Endothelial cell of umbilical vein (primary cell): ENCODE measurements around the gene FAM149B1. TPM values are rescaled to one million over a fixed set of nuclear protein-coding genes. Genes with fewer than 3 reads are reported as not detected.
"Not testable (repeated sequence)": the region's sequence is repeated elsewhere in the genome, so short reads cannot be mapped to it uniquely, and the experiment has no call there.

Experiments used
- BruUV-seq: library from RNA; stranded (reverse); fragments of 400-500 nt; replicated peaks from 2 replicates; lab custom pipeline; 2021; lab: Mats Ljungman, UMichigan
- CTCF ChIA-PET: fragments of 300-600, 350-600 bp; sonication (Branson Sonifier 250); formaldehyde crosslinking; loops from one replicate; lab custom pipeline; 2021; ENCODE audit warnings: antibody characterized with exemption, inconsistent platforms; lab: Charles Lee
- POLR2A ChIA-PET: fragments of 300-600, 350-600 bp; sonication (Branson Sonifier 250); formaldehyde crosslinking; loops from one replicate; lab custom pipeline; 2021; ENCODE audit warnings: antibody characterized with exemption, inconsistent platforms; lab: Charles Lee
- DNase-seq: peaks from one replicate; pipeline ENCODE4 v3.0.0-alpha.2; 2011; ENCODE audit warnings: low read depth, low spot score
- FAIRE-seq: peaks from 2 replicates; lab custom pipeline; 2011; peaks lifted over from hg19 to GRCh38; lab: Jason Lieb, UNC
- H2AFZ ChIP-seq: 2 replicates; pipeline ENCODE4 v1.6.0; 2012; ENCODE audit warnings: low read depth, low read length, control low read depth, inconsistent platforms
- H3K27ac ChIP-seq: 2 replicates; pipeline ENCODE4 v1.5.1; 2011; ENCODE audit warnings: low read depth, mild to moderate bottlenecking, control low read depth, low read length, moderate library complexity; ENCODE audit not compliant: insufficient read depth
- H3K27me3 ChIP-seq, 2 experiments: 2 replicates each; pipeline versions ENCODE4 v1.6.0 to v1.6.1; 2011; ENCODE audit warnings: low read length in 2 of 2, mixed read lengths in 1 of 2; ENCODE audit not compliant: control insufficient read depth in 2 of 2, insufficient read depth in 2 of 2
- H3K36me3 ChIP-seq, 2 experiments: 2 replicates in 1 of 2; 3 replicates in 1 of 2; pipeline ENCODE4 v1.5.1; 2011; ENCODE audit warnings: low read length in 2 of 2, mild to moderate bottlenecking in 1 of 2, moderate library complexity in 1 of 2; ENCODE audit not compliant: control insufficient read depth in 2 of 2, insufficient read depth in 2 of 2; ENCODE audit errors: extremely low read depth in 1 of 2
- H3K4me1 ChIP-seq: 3 replicates; pipeline ENCODE4 v1.5.1; 2011; ENCODE audit warnings: mild to moderate bottlenecking, low read length; ENCODE audit not compliant: control insufficient read depth, insufficient read depth; ENCODE audit errors: extremely low read depth
- H3K4me2 ChIP-seq: 2 replicates; pipeline ENCODE4 v1.6.1; 2011; ENCODE audit warnings: low read length, control low read depth, mixed read lengths; ENCODE audit not compliant: insufficient read depth
- H3K4me3 ChIP-seq, 3 experiments: fragments of 200-600 bp in 1 of 3; sonication (generic), shearing (Covaris generic) in 1 of 3; replicated peaks in 1 of 3; 2 replicates each; pipeline ENCODE4 v1.5.1; 2011 to 2016; ENCODE audit warnings: control low read depth in 3 of 3, low read length in 3 of 3, mild to moderate bottlenecking in 2 of 3, inconsistent platforms in 1 of 3, low read depth in 1 of 3, moderate library complexity in 1 of 3; ENCODE audit not compliant: insufficient read depth in 1 of 3
- H3K79me2 ChIP-seq: 2 replicates; pipeline ENCODE4 v1.6.0; 2012; ENCODE audit warnings: low read length, inconsistent platforms; ENCODE audit not compliant: control insufficient read depth, insufficient read depth
- H3K9ac ChIP-seq: replicated peaks from 2 replicates; pipeline ENCODE3; 2011; ENCODE audit warnings: low read length, control low read depth; ENCODE audit not compliant: insufficient read depth; ENCODE audit errors: extremely low read depth
- H3K9me1 ChIP-seq: replicated peaks from 3 replicates; pipeline ENCODE4 v1.6.0; 2011; ENCODE audit warnings: mild to moderate bottlenecking, low read length; ENCODE audit not compliant: control insufficient read depth, insufficient read depth; ENCODE audit errors: extremely low read depth
- H3K9me3 ChIP-seq: replicated peaks from 2 replicates; pipeline ENCODE4 v1.5.1; 2012; ENCODE audit warnings: low read length, inconsistent platforms; ENCODE audit not compliant: control insufficient read depth, insufficient read depth
- H4K20me1 ChIP-seq: replicated peaks from 2 replicates; pipeline ENCODE3; 2011; ENCODE audit warnings: mild to moderate bottlenecking, low read length; ENCODE audit not compliant: control insufficient read depth, insufficient read depth; ENCODE audit errors: extremely low read depth
- FOS ChIP-seq: IDR thresholded peaks from 2 replicates; pipeline ENCODE4 v1.6.1; 2011; ENCODE audit warnings: mild to moderate bottlenecking, low read length, moderate library complexity, borderline replicate concordance; ENCODE audit not compliant: insufficient read depth
- POLR2A ChIP-seq: IDR thresholded peaks from 2 replicates; pipeline ENCODE4 v1.6.1; 2012; ENCODE audit warnings: low read depth, mild to moderate bottlenecking, control low read depth, low read length
- dilution Hi-C: fragments of 300-500 bp; cut with MboI; formaldehyde crosslinking; loops from one replicate; pipeline ENCODE4 v1.15.0; 2019; ENCODE audit warnings: low sequenced_read_pairs; ENCODE audit not compliant: extremely low pct_ligation_motif_present
- intact Hi-C: fragments of 100-400 bp; cut with micrococcal nuclease; formaldehyde crosslinking; loops from one replicate; pipeline ENCODE4 v1.10.0; 2022
- polyA plus RNA-seq, 4 experiments: library from polyadenylated mRNA; depleted of rRNA in 3 of 4; stranded (reverse) in 3 of 4; unstranded in 1 of 4; fragments of >200 nt; gene quantifications; 2 replicates each; pipeline versions ENCODE4 v1.2.1 to v1.2.3, GENCODE V29; 2011 to 2012; ENCODE audit warnings: missing spikeins in 1 of 4
- total RNA-seq: library from RNA; stranded (reverse); gene quantifications from 2 replicates; pipeline ENCODE4 v1.2.3, GENCODE V29; 2021

FAM149B1 gene
- total and polyA plus RNA-seq, 2 donors (not counting 3 experiments of a cell fraction or from before 2014, with no cell fraction given) = 19.5 to 26.7 TPM

DNA sequence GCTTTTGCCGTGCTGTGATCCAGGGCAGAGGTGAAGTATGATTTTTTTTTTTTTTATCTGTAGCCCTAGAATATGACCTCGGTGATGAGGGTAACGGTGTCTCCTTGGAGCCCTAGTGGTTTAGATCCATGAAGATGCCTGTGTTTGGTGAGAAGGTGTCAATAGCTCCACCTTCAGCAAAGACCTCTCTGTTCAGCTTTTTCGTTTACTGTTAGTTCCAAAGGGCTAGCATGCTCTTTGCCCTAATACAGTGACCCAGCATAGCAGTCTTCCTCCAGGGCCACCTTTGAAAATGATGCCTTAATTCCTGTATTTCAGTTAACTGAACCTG is 85.3 kb downstream of the FAM149B1 start:
- H3K4me3 ChIP-seq = peak overlapping the region; percentile 60 to 91 (median 83)
- TF ChIP-seq POLR2A (no peak), FOS (no peak)
- BruUV-seq = no TSS peak
- peaks cover 2 to 6% of the 10 kb centered on the region in 2 experiments for H3K36me3 ChIP-seq
- peaks cover 24% of the 10 kb centered on the region for H3K79me2 ChIP-seq
- peaks cover 20% of the 10 kb centered on the region for H3K4me1 ChIP-seq
- H3K9ac ChIP-seq = peak overlapping the region; percentile 96
- no peaks in the 10 kb centered on the region for H3K27me3 ChIP-seq
- peak overlapping the region; percentile 41 for H3K4me2 ChIP-seq
- H3K9me3 ChIP-seq = no peaks in the 10 kb centered on the region
- POLR2A ChIA-PET = interaction anchor here (1.4 kb wide), 1 partner anchor 85 kb away, joined by 3 read pairs; the partner anchor contains the start of gene FAM149B1
- FAIRE-seq (no peak), DNase-seq (no peak)
- H3K9me1 ChIP-seq = no peaks in the 10 kb centered on the region
- CTCF ChIA-PET = interaction anchor here (1.9 kb wide), 1 partner anchor 10 kb away, joined by 13 read pairs; no protein-coding TSS in a partner anchor
- H2AFZ ChIP-seq = peak overlapping the region; percentile 40
- H4K20me1 ChIP-seq = no peaks in the 10 kb centered on the region
- dilution Hi-C loops (no loop called here), intact Hi-C loops (loop anchor here (5.0 kb wide), 1 partner anchor 104 kb away; the partner anchor contains the start of gene CFAP70)
- H3K27ac ChIP-seq = peak overlapping the region; percentile 81

DNA sequence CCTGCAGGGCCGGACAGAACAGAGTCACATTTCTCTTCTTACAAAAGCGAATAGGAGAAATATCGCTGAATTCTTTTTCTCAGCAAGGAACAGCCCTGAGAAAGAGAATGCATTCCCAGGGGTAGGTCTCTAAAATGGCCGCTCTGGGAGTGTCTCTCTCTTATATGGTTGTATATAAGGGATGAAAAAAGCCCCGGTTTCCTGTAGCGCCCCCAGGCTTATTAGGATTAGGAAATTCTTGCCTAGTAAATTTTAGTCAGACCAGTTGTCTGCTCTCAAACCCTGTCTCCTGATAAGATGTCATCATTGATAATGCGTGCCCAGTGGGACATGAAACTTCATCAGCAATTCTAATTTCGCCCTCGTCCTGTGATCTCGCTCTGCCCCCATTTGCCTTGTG is 90.7 kb downstream of the FAM149B1 start:
- intact Hi-C loops, CTCF ChIA-PET, H3K9me1 ChIP-seq, POLR2A ChIA-PET, H3K4me2 ChIP-seq, H3K9me3 ChIP-seq, BruUV-seq, H2AFZ ChIP-seq, H3K79me2 ChIP-seq, H3K27ac ChIP-seq, H3K9ac ChIP-seq, H3K36me3 ChIP-seq, H3K4me1 ChIP-seq, dilution Hi-C loops, FAIRE-seq, DNase-seq, H3K27me3 ChIP-seq, H3K4me3 ChIP-seq, H4K20me1 ChIP-seq: not testable (repeated sequence)
